Measurements from ENCODE around the gene CARD11. TPM values are rescaled to one million over a fixed set of nuclear protein-coding genes. Genes with fewer than 3 reads are reported as not detected.

Gene CARD11
- total RNA-seq, 4 donors from 2014 or later = 0.26 to 2.0 (median 0.70) TPM

GRCh38 chr7:2876031-2876731 is 167.5 kb downstream of the CARD11 start:
- DNase-seq (ENCODE audit: extremely low spot score) = no peak
- peaks cover 0 to 1% (median under 1%) of the 10 kb centered on the region in 4 donors for H3K4me1 ChIP-seq
- H3K36me3 ChIP-seq = no peaks in the 10 kb centered on the region
- intact Hi-C loops (cut with DNase I) = no loop called here
- TF ChIP-seq POLR2AphosphoS5 (IDR thresholded peaks at IDR 0.05) = no peak
- TF ChIP-seq EP300 (IDR thresholded peaks at IDR 0.05) = no peak
- peaks cover 0 to 13% (median 0%) of the 10 kb centered on the region in 4 donors for H3K27me3 ChIP-seq
- H3K4me3 ChIP-seq = no peak overlapping the region
- H3K27ac ChIP-seq (replicated peaks in 1 of 4) = no peak overlapping the region
- WGBS = 72% methylated on average over 21 of the region's 24 CpGs
- no peaks in the 10 kb centered on the region for H3K9me3 ChIP-seq

- Histone ChIP-seq H3K36me3 (no peaks in the 10 kb centered on the region), H3K27me3 (peaks cover 0 to 13% (median 0%) of the 10 kb centered on the region in 4 donors), H3K4me1 (peaks cover 0 to 15% (median 9%) of the 10 kb centered on the region in 4 donors), H3K27ac (replicated peaks in 1 of 4) (no peak overlapping the region), H3K4me3 (no peak overlapping the region), H3K9me3 (no peaks in the 10 kb centered on the region)
- intact Hi-C loops (cut with DNase I) = no loop called here
- 59% methylated on average over 7 of the region's 7 CpGs for WGBS
- no peak for DNase-seq (ENCODE audit: extremely low spot score)
- TF ChIP-seq POLR2AphosphoS5 (IDR thresholded peaks at IDR 0.05) (no peak), EP300 (IDR thresholded peaks at IDR 0.05) (no peak), CTCF (IDR thresholded peaks at IDR 0.05) (no peak), POLR2A (IDR thresholded peaks at IDR 0.05; ENCODE audit: low read depth) (no peak)
Measured at GRCh38 chr7:2873686-2874551, 169.7 kb downstream of the CARD11 start.

GRCh38 chr7:2873146-2873545 is 170.5 kb downstream of the CARD11 start:
- TF ChIP-seq POLR2AphosphoS5 (IDR thresholded peaks at IDR 0.05) (no peak), POLR2A (IDR thresholded peaks at IDR 0.05; ENCODE audit: low read depth) (no peak), CTCF (IDR thresholded peaks at IDR 0.05) (no peak), EP300 (IDR thresholded peaks at IDR 0.05) (no peak)
- intact Hi-C loops (cut with DNase I) = no loop called here
- Histone ChIP-seq H3K27ac (replicated peaks in 1 of 4) (no peak overlapping the region), H3K27me3 (peaks cover 0 to 13% (median 0%) of the 10 kb centered on the region in 4 donors), H3K4me3 (no peak overlapping the region), H3K9me3 (no peaks in the 10 kb centered on the region), H3K4me1 (peaks cover 0 to 15% (median 9%) of the 10 kb centered on the region in 4 donors), H3K36me3 (no peaks in the 10 kb centered on the region)
- DNase-seq (ENCODE audit: extremely low spot score) = no peak
- WGBS = 71% methylated on average over 10 of the region's 10 CpGs

GRCh38 chr7:2872296-2872874 is 171.3 kb downstream of the CARD11 start:
- no peak for DNase-seq (ENCODE audit: extremely low spot score)
- WGBS = 94% methylated on average over 10 of the region's 10 CpGs
- Histone ChIP-seq H3K4me3 (no peak overlapping the region), H3K27me3 (peaks cover 0 to 13% (median 0%) of the 10 kb centered on the region in 4 donors), H3K9me3 (no peaks in the 10 kb centered on the region), H3K36me3 (no peaks in the 10 kb centered on the region), H3K4me1 (peaks cover 0 to 15% (median 9%) of the 10 kb centered on the region in 4 donors), H3K27ac (replicated peaks in 1 of 4) (no peak overlapping the region)
- intact Hi-C loops (cut with DNase I) = no loop called here
- TF ChIP-seq CTCF (IDR thresholded peaks at IDR 0.05) = no peak
- no peak for TF ChIP-seq POLR2AphosphoS5 (IDR thresholded peaks at IDR 0.05)
- TF ChIP-seq POLR2A (IDR thresholded peaks at IDR 0.05; ENCODE audit: low read depth) = no peak
- TF ChIP-seq EP300 (IDR thresholded peaks at IDR 0.05) = no peak

Measured in esophagus muscularis mucosa (tissue), 4 donors.